Amniotic stem cell (primary cell): Measurements from ENCODE around the gene KRTAP9-2.
"Not testable (repeated sequence)": the region's sequence is repeated elsewhere in the genome, so short reads cannot be mapped to it uniquely, and the experiment has no call there.

Experiments
- DNase-seq: peaks from one replicate; lab custom pipeline; 2025; lab: John Stamatoyannopoulos, UW

The KRTAP9-2 gene, protein sequence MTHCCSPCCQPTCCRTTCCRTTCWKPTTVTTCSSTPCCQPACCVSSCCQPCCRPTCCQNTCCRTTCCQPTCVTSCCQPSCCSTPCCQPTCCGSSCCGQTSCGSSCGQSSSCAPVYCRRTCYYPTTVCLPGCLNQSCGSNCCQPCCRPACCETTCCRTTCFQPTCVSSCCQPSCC

DNA sequence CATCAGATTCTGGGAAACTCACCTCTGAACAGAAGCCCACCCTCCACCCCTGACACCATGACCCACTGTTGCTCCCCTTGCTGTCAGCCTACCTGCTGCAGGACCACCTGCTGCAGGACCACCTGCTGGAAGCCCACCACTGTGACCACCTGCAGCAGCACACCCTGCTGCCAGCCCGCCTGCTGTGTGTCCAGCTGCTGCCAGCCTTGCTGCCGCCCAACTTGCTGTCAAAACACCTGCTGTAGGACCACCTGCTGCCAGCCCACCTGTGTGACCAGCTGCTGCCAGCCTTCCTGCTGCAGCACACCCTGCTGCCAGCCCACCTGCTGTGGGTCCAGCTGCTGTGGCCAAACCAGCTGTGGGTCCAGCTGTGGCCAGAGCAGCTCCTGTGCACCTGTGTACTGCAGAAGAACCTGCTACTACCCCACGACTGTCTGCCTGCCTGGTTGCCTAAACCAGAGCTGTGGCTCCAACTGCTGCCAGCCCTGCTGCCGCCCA, at the start of gene KRTAP9-2:
TSS of gene KRTAP9-2 (plus strand) at position 51 of the 498 bp plus-strand sequence. CDS start at position 58, 7 bp downstream.
- DNase-seq = not testable (repeated sequence)

DNA sequence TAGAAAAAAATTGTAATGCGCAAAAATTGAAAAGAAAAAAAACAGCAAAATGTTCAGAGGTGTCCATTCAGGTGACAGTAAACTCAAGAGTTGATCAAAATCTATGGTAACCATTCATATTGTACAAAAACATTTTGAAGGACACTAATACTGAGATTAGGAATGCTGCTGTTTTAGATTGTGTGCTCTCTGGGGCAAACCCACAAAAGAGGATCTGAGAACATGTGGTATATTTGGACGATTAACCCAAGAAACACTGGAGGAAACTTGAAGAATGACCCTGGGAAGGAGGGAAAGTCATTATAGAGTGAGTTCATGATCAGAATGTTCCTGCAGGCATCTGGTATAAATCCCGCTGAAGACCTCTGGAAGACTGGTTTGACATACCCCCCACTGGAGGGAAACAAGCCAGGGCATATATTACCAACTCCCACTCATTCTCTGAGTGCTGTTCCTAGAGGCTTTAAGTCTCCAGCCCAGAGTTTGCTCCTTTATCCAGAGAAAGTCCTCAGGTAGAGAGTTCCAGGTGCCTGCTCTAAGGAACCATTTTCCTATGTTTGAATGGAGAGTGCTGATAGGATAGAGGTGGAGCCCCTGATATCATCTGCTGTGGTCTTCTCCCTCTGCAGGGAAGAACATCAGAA, 49.6 kb upstream of the KRTAP9-2 start:
- DNase-seq = no peak

DNA sequence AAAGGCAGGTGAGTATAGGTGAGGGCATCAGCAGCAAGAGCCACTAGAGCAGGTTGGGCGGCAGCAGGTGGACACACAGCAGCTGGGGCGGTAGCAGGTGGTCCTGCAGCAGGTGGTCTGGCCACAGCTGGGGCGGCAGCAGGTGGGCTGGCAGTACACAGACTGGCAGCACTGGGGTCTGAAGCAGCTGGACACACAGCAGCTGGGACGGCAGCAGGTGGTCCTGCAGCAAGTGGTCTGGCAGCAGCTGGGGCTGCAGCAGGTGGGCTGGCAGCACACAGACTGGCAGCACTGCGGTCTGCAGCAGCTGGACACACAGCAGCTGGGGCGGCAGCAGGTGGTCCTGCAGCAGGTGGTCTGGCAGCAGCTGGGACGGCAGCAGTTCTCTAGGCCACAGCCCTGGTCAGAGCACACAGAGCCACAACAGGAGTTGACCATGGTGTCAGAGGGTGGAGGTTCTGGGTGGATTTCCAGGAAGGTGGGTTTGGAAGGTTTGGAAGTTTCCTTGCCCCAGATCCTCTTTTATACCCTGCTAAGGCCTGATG, 48.6 kb upstream of the KRTAP9-2 start, which contains the start of gene KRTAP4-2:
TSS of gene KRTAP4-2 (minus strand) at position 495 of the 545 bp plus-strand sequence. CDS start at position 438, 57 bp downstream.
- no peak for DNase-seq

DNA sequence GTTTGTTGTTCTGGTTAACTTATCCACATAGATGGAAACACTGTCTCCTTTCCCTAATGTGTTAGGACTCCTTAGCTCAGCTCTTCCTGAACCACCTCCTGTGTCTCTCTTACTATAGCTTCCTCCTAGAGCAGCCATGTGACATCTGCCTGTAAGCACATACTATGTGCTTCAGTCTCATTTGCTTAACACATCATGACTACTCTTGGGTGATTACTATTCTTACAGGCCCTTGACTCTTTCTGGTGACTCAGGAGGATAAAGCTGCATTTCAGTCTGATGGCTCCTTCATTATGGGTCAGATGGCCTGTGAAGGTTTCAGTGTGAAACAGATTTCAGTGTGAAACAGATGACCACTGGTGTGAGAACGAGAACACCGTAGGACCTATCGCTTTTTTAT, 48.1 kb upstream of the KRTAP9-2 start:
- DNase-seq = no peak

DNA sequence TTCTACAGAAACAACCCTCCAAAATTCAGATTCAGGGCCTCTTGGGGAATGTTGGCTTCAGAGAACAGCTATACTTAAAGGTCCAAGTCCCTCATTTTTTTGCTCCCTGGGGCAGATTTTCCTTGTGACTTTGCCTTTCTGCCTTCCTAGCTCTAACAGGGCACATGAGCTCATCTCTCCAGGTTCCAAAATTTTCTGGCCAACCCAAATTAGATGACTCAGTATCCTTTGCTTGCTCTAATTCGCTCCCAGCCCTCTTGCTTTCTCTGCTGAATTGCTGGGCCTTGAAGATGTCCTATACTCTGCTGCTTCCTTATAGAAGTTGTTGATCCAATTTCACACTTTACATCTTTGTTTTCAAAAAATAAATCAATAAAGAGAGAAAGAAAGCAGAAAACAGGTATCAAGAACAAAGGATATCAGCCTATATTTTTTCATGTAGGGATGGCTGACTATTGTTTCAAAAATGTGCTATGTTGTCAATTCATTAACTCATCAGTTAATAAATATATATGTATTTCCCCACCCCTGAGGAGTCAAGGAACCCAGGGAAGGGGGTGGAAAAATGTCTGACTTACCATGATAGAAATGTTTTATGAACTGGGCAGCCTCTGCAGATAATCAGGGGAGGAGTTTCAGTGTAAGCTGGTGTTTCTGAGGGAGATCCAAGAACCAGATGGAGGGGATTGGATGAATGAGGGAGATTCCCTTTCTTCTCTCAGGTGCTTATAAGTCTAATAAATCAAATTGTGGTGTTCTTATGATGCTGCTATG, 47.4 kb upstream of the KRTAP9-2 start:
- DNase-seq = no peak

DNA sequence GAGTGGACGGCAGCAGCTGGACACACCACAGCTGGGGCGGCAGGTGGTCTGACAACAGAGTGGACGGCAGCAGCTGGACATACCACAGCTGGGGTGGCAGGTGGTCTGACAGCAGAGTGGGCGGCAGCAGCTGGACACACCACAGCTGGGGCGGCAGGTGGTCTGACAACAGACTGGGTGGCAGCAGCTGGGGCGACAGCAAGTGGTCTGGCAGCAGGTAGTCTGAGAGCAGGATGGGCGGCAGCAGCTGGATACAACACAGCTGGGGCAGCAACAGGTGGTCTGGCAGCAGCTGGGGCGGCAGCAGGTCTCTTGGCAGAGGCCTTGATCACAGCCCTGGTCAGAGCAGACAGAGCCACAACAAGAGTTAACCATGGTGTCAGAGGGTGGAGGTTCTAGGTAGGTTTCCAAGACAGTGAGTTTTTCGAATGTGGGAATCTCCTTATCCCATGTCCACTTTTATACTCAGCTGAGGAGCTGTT, 41.9 kb upstream of the KRTAP9-2 start, which contains the start of gene KRTAP4-1:
TSS of gene KRTAP4-1 (minus strand) at position 432 of the 482 bp plus-strand sequence. CDS start at position 375, 57 bp downstream.
- DNase-seq = no peak

DNA sequence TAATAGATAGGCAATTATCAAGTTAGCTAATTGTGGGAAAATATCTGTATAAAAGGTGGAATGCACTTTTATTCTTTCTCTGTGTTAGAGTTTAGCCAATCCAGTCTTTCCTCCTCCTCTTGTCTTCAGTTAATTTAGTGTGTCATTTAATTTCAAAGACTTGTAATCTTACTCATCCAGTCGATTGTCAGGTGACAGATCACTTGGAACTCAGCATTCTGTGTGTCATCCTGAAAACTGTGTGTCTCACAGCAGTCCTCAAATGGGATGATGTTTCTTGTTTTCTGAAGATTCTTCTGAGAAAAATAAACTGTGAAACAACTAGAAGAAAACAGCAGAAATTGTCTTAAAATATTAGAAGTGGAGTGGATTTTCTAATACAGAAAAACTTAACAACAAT, 41.4 kb upstream of the KRTAP9-2 start:
- DNase-seq = no peak

DNA sequence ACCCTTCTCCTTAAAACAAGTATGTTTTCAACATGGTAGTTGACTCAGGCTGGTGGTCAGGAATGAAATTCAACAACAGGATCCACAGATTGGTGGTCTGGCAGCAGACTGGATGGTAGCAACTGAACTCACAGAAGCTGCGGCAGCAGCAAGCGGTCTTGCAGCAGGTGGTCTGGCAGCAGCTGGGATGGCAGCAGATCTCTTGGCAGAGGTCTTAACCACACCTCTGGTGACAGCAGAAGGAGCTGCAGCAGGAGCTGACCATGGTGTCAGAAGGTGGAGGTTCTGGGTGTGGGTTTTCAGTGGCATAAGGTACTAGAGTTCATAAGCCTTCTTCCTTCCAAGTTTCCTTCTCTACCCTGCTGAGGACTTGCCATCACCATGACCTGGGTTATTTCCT, 39.6 kb upstream of the KRTAP9-2 start:
- no peak for DNase-seq

DNA sequence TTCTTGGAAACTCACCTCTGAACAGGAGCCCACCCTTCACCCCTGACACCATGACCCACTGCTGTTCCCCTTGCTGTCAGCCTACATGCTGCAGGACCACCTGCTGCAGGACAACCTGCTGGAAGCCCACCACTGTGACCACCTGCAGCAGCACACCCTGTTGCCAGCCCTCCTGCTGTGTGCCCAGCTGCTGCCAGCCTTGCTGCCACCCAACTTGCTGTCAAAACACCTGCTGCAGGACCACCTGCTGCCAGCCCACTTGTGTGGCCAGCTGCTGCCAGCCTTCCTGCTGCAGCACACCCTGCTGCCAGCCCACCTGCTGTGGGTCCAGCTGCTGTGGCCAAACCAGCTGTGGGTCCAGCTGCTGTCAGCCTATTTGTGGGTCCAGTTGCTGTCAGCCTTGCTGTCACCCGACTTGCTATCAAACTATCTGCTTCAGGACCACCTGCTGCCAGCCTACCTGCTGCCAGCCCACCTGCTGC, 36.6 kb upstream of the KRTAP9-2 start, which contains the start of gene KRTAP9-1:
TSS of gene KRTAP9-1 (plus strand) at position 51 of the 482 bp plus-strand sequence. CDS start at position 51, 0 bp downstream.
- not testable (repeated sequence) for DNase-seq

DNA sequence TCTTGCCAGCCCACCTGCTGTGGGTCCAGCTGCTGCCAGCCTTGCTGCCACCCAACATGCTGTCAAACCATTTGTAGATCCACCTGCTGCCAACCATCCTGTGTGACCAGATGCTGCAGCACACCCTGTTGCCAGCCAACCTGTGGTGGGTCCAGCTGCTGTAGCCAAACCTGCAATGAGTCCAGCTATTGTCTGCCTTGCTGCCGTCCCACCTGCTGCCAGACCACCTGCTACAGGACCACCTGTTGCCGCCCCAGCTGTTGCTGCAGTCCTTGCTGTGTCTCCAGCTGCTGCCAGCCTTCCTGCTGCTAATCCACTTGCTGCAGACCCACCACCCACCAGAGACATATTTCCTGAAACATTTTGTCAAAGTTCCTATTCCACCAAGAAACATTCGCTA, 36.1 kb upstream of the KRTAP9-2 start:
- DNase-seq = no peak

DNA sequence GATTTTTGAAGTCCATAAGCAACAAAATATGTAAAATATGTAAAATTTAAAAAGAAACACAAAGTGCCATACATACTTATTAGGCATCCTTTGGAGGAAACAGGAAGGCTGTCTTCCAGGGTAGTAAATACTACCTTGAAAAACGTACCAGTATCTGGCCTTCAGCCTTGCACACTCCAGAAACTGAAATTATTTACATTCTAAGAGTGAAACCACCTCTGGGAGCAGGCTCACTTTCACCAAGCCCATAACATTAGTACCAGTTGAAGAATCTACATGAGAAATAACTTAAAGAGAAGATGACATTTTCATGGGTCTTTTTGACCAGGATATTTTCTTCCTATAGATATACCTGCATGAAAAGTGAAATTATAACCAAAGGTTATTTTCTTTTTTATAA, 30.4 kb upstream of the KRTAP9-2 start:
- DNase-seq = no peak

DNA sequence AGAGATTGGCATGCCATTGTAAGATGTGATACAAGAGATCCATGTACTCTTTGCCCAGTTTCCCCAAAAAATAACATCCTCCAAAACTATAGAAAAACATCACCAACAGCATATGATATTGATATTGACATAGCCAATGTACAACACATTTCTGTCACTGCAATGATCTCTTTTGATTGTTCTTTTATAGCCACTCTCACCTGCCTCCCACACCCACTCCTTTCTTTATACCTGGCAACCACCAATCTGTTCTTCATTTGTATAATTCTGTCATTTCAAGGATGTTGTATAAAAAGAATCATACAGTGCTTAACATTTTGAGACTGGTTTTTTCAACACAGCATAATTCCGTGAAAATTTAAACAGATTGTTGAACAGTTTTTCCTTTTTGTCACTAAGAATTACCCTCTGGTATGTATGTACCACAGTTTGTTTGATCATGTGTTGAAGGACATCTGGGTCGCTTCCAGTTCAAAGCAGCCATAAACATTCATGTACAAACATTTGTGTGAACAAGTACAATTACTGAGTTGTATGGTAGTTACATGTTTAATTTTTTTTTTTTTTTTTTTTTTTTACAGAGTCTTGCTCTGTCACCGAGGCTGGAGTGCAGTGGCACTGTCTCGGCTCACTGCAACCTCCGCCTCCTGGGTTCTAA, 26.9 kb upstream of the KRTAP9-2 start:
- DNase-seq = no peak

DNA sequence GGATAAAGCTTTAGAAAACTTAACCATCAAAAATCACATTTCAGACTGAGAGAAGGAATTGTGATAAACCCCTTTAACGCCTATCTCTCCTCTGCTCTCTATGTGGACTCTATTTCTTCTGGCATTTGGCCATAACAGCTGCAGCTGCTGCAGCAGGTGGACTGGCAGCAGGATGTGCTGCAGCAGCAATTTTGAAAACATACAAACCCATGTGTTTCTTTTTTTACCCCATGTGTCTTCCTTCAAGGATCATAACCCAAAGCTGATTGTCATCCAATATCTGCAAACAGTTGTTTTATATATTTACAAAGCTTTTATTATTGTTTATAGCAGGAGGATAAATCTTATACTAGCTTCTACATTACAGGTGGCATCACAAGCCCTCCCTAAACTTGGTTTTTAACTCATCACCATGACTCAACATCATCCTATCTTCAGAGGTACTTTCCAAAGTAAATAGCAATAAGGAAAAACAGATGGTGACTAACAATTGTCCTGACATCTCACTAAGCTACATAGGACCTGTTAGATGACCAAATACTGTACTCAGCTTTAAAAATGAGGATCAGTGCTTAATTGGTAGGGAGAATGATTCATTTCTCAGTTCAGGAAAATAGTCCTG, 14.5 kb upstream of the KRTAP9-2 start:
- DNase-seq = peak; percentile 3

DNA sequence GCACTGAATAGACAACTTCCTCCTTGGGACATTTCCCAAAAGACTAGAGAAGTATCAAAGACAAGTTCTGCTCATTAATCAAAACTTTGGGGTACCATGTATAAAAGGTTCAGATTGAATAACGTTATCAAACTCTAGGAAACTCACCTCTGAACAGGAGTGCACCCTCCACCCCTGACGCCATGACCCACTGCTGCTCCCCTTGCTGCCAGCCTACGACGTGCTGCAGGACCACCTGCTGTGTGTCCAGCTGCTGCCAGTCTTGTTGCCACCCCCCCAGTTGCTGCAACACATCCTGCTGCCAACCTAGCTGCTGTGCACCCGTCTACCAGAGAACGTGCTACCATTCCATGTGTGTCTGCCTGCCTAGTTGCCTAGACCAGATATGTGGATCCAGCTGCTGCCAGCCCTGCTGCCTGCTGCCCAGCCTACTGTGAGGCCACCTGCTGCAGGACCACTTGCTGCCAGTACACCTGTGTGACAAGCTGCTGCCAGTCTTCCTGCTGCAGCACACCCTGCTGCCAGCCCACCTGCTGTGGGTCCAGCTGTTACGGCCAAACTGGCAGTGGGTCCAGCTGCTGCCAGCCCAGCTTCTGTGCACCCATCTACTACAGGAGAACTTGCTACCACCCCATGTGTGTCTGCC, 13.8 kb upstream of the KRTAP9-2 start:
- no peak for DNase-seq

DNA sequence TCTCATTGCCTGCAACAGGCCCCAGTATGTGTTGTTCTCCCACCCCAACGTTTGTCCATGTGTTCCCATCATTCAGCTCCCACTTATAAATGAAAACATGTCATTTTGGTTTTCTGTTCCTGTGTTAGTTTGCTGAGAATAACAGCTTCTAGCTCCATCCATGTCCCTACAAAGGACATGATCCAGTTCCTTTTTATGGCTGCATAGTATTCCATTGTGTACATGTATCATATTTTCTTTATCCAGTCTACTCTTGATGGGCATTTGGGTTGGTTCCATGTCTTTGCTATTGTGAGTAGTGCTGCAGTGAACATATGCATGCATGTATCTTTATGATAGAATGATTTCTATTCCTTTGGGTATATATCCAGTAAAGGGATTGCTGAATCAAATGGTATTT, 10.8 kb upstream of the KRTAP9-2 start:
- no peak for DNase-seq

DNA sequence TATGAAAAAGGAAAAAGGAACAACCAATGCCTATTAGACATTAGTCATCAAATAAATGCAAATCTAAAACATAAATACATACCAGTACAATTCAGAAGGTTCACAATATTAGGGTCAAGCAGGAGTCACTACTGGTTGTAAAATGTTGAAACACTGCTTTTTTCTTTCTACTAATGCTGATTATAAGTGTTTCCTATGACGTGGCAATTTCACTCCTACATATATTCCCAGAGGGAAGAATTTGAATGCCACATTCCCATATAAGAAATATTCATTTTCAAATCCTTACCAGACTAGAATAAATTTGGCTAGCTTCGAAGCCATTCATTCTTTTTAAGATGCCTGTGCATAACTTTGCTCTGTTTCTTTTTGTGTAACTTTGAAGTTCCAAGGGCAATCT, 2.6 kb upstream of the KRTAP9-2 start:
- no peak for DNase-seq

DNA sequence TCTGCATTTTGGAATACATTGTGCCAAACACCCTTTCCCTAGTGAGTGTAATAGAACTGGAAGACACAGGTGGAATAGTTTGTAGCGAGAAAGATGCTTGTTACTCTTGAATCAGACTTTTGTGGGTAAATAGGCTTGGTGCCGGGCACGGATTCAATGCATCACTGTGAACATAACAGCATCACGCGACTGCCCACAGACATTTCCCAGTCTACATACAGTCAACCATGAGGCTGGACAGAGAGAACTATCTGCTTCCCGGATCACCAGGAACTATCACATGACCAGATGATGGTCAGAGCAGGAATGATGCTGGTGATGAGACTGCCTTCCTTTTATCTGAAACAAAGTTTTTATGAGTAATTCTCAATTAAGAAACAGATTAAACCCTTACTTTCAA, 397 bp upstream of the KRTAP9-2 start:
- no peak for DNase-seq

DNA sequence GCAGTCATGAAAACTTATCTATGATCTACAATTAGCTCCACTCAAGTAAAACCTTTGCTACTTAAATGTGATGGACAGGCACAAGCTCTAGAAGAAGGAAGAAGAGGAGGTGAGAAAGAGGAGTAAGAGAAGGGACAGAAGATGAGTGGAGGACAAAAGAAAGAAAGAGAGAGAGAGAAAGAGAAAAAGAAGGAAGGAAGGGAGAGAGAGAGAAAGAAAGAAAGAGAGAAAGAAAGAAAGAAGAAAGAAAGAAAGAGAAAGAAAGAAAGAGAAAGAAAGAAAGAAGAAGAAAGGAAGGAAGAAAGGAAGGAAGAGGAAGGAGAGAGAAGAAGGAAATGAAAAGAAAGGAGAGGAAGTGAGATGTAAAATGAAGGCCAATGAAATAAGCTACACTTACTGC, 3.6 kb downstream of the KRTAP9-2 start:
- no peak for DNase-seq

DNA sequence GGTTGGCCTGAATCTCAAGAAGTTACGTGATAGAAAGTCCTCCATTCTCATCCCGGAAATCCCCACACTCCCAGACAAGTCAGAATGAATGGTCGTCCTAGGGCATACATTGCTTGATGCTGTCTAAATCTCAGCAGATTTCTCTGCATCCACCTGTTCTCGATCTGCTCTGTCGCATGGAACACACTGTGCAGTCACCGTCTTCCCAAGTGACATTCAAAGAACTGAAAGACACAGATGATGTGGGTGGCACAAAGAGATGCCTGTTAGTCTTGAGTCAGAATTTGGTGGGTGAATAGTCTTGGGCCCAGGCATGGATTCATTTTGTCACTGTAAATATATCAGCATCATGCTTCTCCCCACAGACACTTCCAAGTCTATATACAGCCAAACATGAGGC, 5.3 kb downstream of the KRTAP9-2 start:
- DNase-seq = no peak

DNA sequence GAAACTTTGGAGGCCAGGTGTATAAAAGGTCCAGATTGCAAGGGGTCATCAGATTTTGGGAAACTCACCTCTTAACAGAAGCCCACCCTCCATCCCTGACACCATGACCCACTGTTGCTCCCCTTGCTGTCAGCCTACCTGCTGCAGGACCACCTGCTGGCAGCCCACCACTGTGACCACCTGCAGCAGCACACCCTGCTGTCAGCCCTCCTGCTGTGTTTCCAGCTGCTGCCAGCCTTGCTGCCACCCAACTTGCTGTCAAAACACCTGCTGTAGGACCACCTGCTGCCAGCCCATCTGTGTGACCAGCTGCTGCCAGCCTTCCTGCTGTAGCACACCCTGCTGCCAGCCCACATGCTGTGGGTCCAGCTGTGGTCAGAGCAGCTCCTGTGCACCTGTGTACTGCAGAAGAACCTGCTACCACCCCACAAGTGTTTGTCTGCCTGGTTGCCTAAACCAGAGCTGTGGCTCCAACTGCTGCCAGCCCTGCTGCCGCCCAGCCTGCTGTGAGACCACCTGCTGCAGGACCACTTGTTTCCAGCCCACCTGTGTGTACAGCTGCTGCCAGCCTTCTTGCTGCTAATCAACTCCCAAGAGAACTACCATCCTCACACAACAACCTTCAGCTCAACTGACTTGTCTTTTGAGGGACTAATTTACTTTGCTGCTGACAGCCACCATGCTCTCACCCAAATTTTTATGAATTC, 6.1 kb downstream of the KRTAP9-2 start, which contains the start of gene KRTAP9-3:
TSS of gene KRTAP9-3 (plus strand) at position 51 of the 707 bp plus-strand sequence. CDS start at position 104, 53 bp downstream.
- not testable (repeated sequence) for DNase-seq
